GM23338 (cell line): ENCODE data around the gene ZNF276. TPM values are rescaled to one million over a fixed set of nuclear protein-coding genes. Genes with fewer than 3 reads are reported as not detected.

ENCODE experiments used
- ATAC-seq: fragments of 200-7000 bp; cut with Tn5 transposase; 3 replicates; pipeline ENCODE4 v1.9.1; 2020
- DNase-seq: peaks from one replicate; pipeline ENCODE4 v3.0.0-alpha.2; 2015; ENCODE audit warnings: low spot score
- H2AFZ ChIP-seq: fragments of 200-600 bp; sonication (generic); 2 replicates; pipeline ENCODE4 v1.8.0; 2016; ENCODE audit warnings: antibody characterized with exemption, mild to moderate bottlenecking, moderate library complexity
- H3F3A ChIP-seq: fragments of 200-600 bp; sonication (generic); replicated peaks from 2 replicates; pipeline ENCODE4 v1.8.0; 2017; ENCODE audit warnings: antibody characterized with exemption, mixed run types, low read depth
- H3K27ac ChIP-seq: fragments of 200-600 bp; sonication (generic); 2 replicates; pipeline ENCODE4 v1.6.1; 2016; ENCODE audit warnings: low read depth
- H3K27me3 ChIP-seq: fragments of 200-600 bp; sonication (generic); 2 replicates; pipeline ENCODE4 v1.8.0; 2016; ENCODE audit warnings: mild to moderate bottlenecking, mixed run types, moderate library complexity; ENCODE audit not compliant: insufficient read depth
- H3K36me3 ChIP-seq: fragments of 200-600 bp; sonication (generic); 2 replicates; pipeline ENCODE4 v1.8.0; 2016; ENCODE audit warnings: mild to moderate bottlenecking; ENCODE audit not compliant: insufficient read depth
- H3K4me1 ChIP-seq: fragments of 200-600 bp; sonication (generic); 2 replicates; pipeline ENCODE4 v1.8.0; 2016; ENCODE audit warnings: mild to moderate bottlenecking, moderate library complexity; ENCODE audit not compliant: insufficient read depth
- H3K4me2 ChIP-seq: fragments of 200-600 bp; sonication (generic); 2 replicates; pipeline ENCODE4 v1.7.1; 2017; ENCODE audit warnings: mixed run types
- H3K4me3 ChIP-seq: fragments of 200-600 bp; sonication (generic); 2 replicates; pipeline ENCODE4 v1.6.1; 2016; ENCODE audit warnings: mixed run types
- H3K79me2 ChIP-seq: fragments of 200-600 bp; sonication (generic); replicated peaks from 2 replicates; pipeline ENCODE4 v1.8.0; 2017; ENCODE audit warnings: mild to moderate bottlenecking; ENCODE audit not compliant: insufficient read depth
- H3K9me2 ChIP-seq: fragments of 200-600 bp; sonication (generic); 2 replicates; pipeline ENCODE4 v1.8.0; 2017; ENCODE audit not compliant: insufficient read depth
- H4K20me1 ChIP-seq: fragments of 200-600 bp; sonication (generic); replicated peaks from 2 replicates; pipeline ENCODE4 v1.8.0; 2017; ENCODE audit warnings: mild to moderate bottlenecking; ENCODE audit not compliant: insufficient read depth
- H3K27ac Mint-ChIP-seq: 2 replicates; pipeline ENCODE4 v1.8.0; 2020; ENCODE audit warnings: inconsistent platforms, mild to moderate bottlenecking, moderate library complexity, mixed read lengths
- H3K27me3 Mint-ChIP-seq: 3 replicates; pipeline ENCODE4 v1.8.0; 2022; ENCODE audit warnings: low read depth, mild to moderate bottlenecking, moderate library complexity, mixed read lengths, inconsistent platforms; ENCODE audit not compliant: insufficient read depth, poor library complexity
- H3K36me3 Mint-ChIP-seq: 3 replicates; pipeline ENCODE4 v1.8.0; 2021; ENCODE audit warnings: low read depth, mild to moderate bottlenecking, inconsistent platforms, moderate library complexity, mixed read lengths
- H3K4me1 Mint-ChIP-seq: 3 replicates; pipeline ENCODE4 v1.8.0; 2020; ENCODE audit warnings: mild to moderate bottlenecking, inconsistent platforms, mixed read lengths
- H3K4me3 Mint-ChIP-seq: 3 replicates; pipeline ENCODE4 v1.8.0; 2021; ENCODE audit warnings: moderate library complexity, mild to moderate bottlenecking, inconsistent platforms, mixed read lengths
- H3K9me3 Mint-ChIP-seq: 3 replicates; pipeline ENCODE4 v1.8.0; 2020; ENCODE audit warnings: moderate library complexity, mild to moderate bottlenecking, inconsistent platforms, mixed read lengths
- CREB1 ChIP-seq: fragments of 250-450 bp; sonication (Bioruptor Pico); IDR thresholded peaks from 2 replicates; pipeline ENCODE4 v1.5.0; 2020; ENCODE audit warnings: low read depth, mild to moderate bottlenecking, moderate library complexity
- EZH2 ChIP-seq: fragments of 200-600 bp; sonication (generic); IDR thresholded peaks from one replicate; pipeline ENCODE4 v1.8.0; 2017; ENCODE audit warnings: antibody characterized with exemption, mild to moderate bottlenecking, low read depth; ENCODE audit not compliant: unreplicated experiment
- EZH2phosphoT487 ChIP-seq: fragments of 200-600 bp; sonication (generic); IDR thresholded peaks from one replicate; pipeline ENCODE4 v1.8.1; 2018; ENCODE audit warnings: antibody characterized with exemption; ENCODE audit not compliant: unreplicated experiment
- JUNB ChIP-seq: IDR thresholded peaks from one replicate; pipeline ENCODE4 v1.6.1; 2016; ENCODE audit warnings: antibody characterized with exemption; ENCODE audit not compliant: unreplicated experiment
- POLR2AphosphoS5 ChIP-seq: IDR thresholded peaks from 2 replicates; pipeline ENCODE4 v1.6.1; 2016; ENCODE audit warnings: antibody characterized with exemption, low read depth
- STAT1 ChIP-seq: IDR thresholded peaks from one replicate; pipeline ENCODE4 v1.6.1; 2016; ENCODE audit warnings: antibody characterized with exemption; ENCODE audit not compliant: unreplicated experiment
- polyA plus RNA-seq: library from polyadenylated mRNA; unstranded; fragments of >200 nt; fragmentation: Nextera tagmentation; extraction: Ambion mirVana; gene quantifications from 2 replicates; pipeline ENCODE4 v1.2.1, GENCODE V29; 2016
- total RNA-seq: library from RNA; depleted of rRNA; stranded (reverse); fragments of >200 nt; shearing (Covaris generic); gene quantifications from 2 replicates; pipeline ENCODE4 v1.2.3, GENCODE V29; 2014
- TF ChIP-seq, protein P1 (sequence below): fragments of 250-450 bp; sonication (Bioruptor Pico); IDR thresholded peaks from 2 replicates; pipeline ENCODE4 v1.5.0; 2020; ENCODE audit warnings: mild to moderate bottlenecking, moderate library complexity

ZNF276 gene
- total and polyA plus RNA-seq, 2 experiments from 2014 or later = 3.4 to 15.6 TPM

DNA sequence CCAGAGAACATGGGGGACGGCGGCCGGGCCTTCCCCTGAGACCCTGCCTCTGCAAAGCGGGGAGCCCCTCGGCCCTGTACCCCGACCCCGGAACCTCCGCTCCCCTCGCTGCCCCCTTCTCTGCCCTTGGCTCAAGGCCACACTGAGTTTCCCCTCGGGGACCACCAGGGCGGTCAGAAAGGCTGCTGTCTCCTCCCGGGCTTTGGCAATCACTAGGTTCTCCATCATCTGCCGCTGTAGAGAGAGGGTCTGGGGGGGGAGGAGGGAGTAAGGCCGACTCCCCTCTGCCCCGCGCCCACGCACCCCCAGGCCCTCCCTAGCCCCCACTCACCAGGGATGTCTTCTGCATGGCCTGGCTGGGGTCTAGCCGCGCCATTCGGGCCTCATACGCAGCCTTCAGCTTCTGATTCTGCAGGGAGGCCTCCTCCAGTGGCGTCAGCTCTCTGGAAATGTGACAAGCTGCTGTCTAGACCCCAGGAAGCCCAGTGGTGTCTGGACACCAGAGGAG is 9.0 kb upstream of the ZNF276 start (continued):
- TF ChIP-seq JUNB = no peak
- TF ChIP-seq CREB1 (CRISPR knock-in tag) = no peak
- TF ChIP-seq EZH2phosphoT487 = no peak
- no peak for TF ChIP-seq POLR2AphosphoS5
- TF ChIP-seq, protein P1, sequence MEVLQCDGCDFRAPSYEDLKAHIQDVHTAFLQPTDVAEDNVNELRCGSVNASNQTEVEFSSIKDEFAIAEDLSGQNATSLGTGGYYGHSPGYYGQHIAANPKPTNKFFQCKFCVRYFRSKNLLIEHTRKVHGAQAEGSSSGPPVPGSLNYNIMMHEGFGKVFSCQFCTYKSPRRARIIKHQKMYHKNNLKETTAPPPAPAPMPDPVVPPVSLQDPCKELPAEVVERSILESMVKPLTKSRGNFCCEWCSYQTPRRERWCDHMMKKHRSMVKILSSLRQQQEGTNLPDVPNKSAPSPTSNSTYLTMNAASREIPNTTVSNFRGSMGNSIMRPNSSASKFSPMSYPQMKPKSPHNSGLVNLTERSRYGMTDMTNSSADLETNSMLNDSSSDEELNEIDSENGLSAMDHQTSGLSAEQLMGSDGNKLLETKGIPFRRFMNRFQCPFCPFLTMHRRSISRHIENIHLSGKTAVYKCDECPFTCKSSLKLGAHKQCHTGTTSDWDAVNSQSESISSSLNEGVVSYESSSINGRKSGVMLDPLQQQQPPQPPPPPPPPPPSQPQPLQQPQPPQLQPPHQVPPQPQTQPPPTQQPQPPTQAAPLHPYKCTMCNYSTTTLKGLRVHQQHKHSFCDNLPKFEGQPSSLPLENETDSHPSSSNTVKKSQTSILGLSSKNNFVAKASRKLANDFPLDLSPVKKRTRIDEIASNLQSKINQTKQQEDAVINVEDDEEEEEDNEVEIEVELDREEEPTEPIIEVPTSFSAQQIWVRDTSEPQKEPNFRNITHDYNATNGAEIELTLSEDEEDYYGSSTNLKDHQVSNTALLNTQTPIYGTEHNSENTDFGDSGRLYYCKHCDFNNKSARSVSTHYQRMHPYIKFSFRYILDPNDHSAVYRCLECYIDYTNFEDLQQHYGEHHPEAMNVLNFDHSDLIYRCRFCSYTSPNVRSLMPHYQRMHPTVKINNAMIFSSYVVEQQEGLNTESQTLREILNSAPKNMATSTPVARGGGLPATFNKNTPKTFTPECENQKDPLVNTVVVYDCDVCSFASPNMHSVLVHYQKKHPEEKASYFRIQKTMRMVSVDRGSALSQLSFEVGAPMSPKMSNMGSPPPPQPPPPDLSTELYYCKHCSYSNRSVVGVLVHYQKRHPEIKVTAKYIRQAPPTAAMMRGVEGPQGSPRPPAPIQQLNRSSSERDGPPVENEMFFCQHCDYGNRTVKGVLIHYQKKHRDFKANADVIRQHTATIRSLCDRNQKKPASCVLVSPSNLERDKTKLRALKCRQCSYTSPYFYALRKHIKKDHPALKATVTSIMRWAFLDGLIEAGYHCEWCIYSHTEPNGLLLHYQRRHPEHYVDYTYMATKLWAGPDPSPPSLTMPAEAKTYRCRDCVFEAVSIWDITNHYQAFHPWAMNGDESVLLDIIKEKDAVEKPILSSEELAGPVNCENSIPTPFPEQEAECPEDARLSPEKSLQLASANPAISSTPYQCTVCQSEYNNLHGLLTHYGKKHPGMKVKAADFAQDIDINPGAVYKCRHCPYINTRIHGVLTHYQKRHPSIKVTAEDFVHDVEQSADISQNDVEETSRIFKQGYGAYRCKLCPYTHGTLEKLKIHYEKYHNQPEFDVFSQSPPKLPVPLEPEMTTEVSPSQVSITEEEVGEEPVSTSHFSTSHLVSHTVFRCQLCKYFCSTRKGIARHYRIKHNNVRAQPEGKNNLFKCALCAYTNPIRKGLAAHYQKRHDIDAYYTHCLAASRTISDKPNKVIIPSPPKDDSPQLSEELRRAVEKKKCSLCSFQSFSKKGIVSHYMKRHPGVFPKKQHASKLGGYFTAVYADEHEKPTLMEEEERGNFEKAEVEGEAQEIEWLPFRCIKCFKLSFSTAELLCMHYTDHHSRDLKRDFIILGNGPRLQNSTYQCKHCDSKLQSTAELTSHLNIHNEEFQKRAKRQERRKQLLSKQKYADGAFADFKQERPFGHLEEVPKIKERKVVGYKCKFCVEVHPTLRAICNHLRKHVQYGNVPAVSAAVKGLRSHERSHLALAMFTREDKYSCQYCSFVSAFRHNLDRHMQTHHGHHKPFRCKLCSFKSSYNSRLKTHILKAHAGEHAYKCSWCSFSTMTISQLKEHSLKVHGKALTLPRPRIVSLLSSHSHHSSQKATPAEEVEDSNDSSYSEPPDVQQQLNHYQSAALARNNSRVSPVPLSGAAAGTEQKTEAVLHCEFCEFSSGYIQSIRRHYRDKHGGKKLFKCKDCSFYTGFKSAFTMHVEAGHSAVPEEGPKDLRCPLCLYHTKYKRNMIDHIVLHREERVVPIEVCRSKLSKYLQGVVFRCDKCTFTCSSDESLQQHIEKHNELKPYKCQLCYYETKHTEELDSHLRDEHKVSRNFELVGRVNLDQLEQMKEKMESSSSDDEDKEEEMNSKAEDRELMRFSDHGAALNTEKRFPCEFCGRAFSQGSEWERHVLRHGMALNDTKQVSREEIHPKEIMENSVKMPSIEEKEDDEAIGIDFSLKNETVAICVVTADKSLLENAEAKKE (CRISPR knock-in tag) = no peak

- Histone ChIP-seq H3K4me1 (peaks cover 4% of the 10 kb centered on the region), H3K4me3 (no peak overlapping the region), H3K36me3 (no peaks in the 10 kb centered on the region; the same call in 1 of the 2 replicates), H4K20me1 (peaks cover 20% of the 10 kb centered on the region), H3K9me2 (no peaks in the 10 kb centered on the region), H3K79me2 (peaks cover 6% of the 10 kb centered on the region), H2AFZ (no peak overlapping the region), H3K4me2 (no peak overlapping the region), H3F3A (peaks cover 28% of the 10 kb centered on the region), H3K27ac (no peak overlapping the region), H3K27me3 (peaks cover 51% of the 10 kb centered on the region)
- Mint-ChIP-seq H3K9me3 (no peaks in the 10 kb centered on the region), H3K4me1 (peaks cover 12% of the 10 kb centered on the region), H3K36me3 (peaks cover 39% of the 10 kb centered on the region), H3K27ac (no peak overlapping the region), H3K4me3 (no peak overlapping the region), H3K27me3 (peaks cover 47% of the 10 kb centered on the region)
- ATAC-seq (no peak), DNase-seq (no peak)
- TF ChIP-seq STAT1 (no peak), EZH2 (no peak), CREB1 (CRISPR knock-in tag) (no peak), POLR2AphosphoS5 (no peak)
These were observed 4.8 kb upstream of the ZNF276 start for GRCh38 chr16:89716493-89716892.
